Islet precursor cell (in vitro differentiated cells): ENCODE results near the gene ATP6V1F.

Source experiments
- DNase-seq: peaks from one replicate; pipeline ENCODE4 v3.0.0-alpha.2; 2018

The ATP6V1F gene

GRCh38 chr7:128862571-128863432, at the start of gene ATP6V1F:
ATP6V1F (plus strand) TSS chr7:128862856; CDS start chr7:128862905, 49 bp downstream.
- peak; percentile 99 for DNase-seq

- no peak for DNase-seq
Observed at GRCh38 chr7:128814499-128814898, 48.2 kb upstream of the ATP6V1F start.

GRCh38 chr7:128815289-128815942, 47.2 kb upstream of the ATP6V1F start:
- DNase-seq = no peak

GRCh38 chr7:128818694-128819093, 44.0 kb upstream of the ATP6V1F start:
- no peak for DNase-seq

- DNase-seq = no peak
Observed at GRCh38 chr7:128821724-128822123, 40.9 kb upstream of the ATP6V1F start.

- no peak for DNase-seq
Observed at GRCh38 chr7:128826512-128826911, 36.1 kb upstream of the ATP6V1F start.

- no peak for DNase-seq
Observed at GRCh38 chr7:128826916-128827247, 35.8 kb upstream of the ATP6V1F start.

- peak; percentile 96 for DNase-seq
Observed at GRCh38 chr7:128827248-128827958, 35.3 kb upstream of the ATP6V1F start.

GRCh38 chr7:128827971-128828711, 34.5 kb upstream of the ATP6V1F start:
- DNase-seq = peak; percentile 83

- peak; percentile 83 for DNase-seq
Observed at GRCh38 chr7:128829391-128830166, 33.1 kb upstream of the ATP6V1F start.

GRCh38 chr7:128830231-128831177, 32.2 kb upstream of the ATP6V1F start, which contains the start of gene FLNC:
FLNC (plus strand) TSS chr7:128830406; CDS start chr7:128830638, 232 bp downstream.
- peak; percentile 80 for DNase-seq

GRCh38 chr7:128831178-128831993, 31.3 kb upstream of the ATP6V1F start:
- DNase-seq = peak; percentile 91

GRCh38 chr7:128831994-128832879, 30.4 kb upstream of the ATP6V1F start:
- peak; percentile 89 for DNase-seq

GRCh38 chr7:128832880-128833147, 29.8 kb upstream of the ATP6V1F start:
- no peak for DNase-seq

- peak; percentile 68 for DNase-seq
Observed at GRCh38 chr7:128833148-128833945, 29.3 kb upstream of the ATP6V1F start.

GRCh38 chr7:128833946-128834325, 28.7 kb upstream of the ATP6V1F start:
- DNase-seq = no peak

GRCh38 chr7:128835231-128835751, 27.4 kb upstream of the ATP6V1F start:
- DNase-seq = no peak
